C4-2B (cell line): ENCODE measurements around the gene METTL4.

Experiments used
- H3K27ac ChIP-seq: fragments of 450-650 bp; 2 replicates; pipeline ENCODE4 v1.5.1; 2017
- CTCF ChIP-seq: fragments of 450-650 bp; conservative IDR thresholded peaks from 2 replicates; pipeline ENCODE4 v1.5.1; 2017; ENCODE audit warnings: mild to moderate bottlenecking
- ZFX ChIP-seq: fragments of 450-650 bp; IDR thresholded peaks from 2 replicates; pipeline ENCODE4 v1.6.1; 2017

The METTL4 gene

GRCh38 chr18:2522112-2522511 is 49.2 kb downstream of the METTL4 start:
- no peak overlapping the region for H3K27ac ChIP-seq
- TF ChIP-seq ZFX = no peak
- TF ChIP-seq CTCF = no peak

GRCh38 chr18:2518473-2518872 is 52.8 kb downstream of the METTL4 start:
- TF ChIP-seq ZFX (no peak), CTCF (no peak)
- no peak overlapping the region for H3K27ac ChIP-seq

- H3K27ac ChIP-seq = no peak overlapping the region
- TF ChIP-seq CTCF (no peak), ZFX (no peak)
These were observed 55.2 kb downstream of the METTL4 start for GRCh38 chr18:2515908-2516625.

- no peak overlapping the region for H3K27ac ChIP-seq
- TF ChIP-seq ZFX = no peak
- no peak for TF ChIP-seq CTCF
These were observed 56.0 kb downstream of the METTL4 start for GRCh38 chr18:2515171-2515787.

GRCh38 chr18:2513616-2514015 is 57.7 kb downstream of the METTL4 start:
- H3K27ac ChIP-seq = no peak overlapping the region
- TF ChIP-seq ZFX (no peak), CTCF (no peak)

GRCh38 chr18:2512059-2512458 is 59.2 kb downstream of the METTL4 start:
- no peak overlapping the region for H3K27ac ChIP-seq
- TF ChIP-seq ZFX (no peak), CTCF (no peak)

GRCh38 chr18:2511451-2511850 is 59.9 kb downstream of the METTL4 start:
- TF ChIP-seq ZFX (no peak), CTCF (no peak)
- no peak overlapping the region for H3K27ac ChIP-seq
